NAMALWA (cell line): Measurements from ENCODE around the gene SARDH.
"Not testable (repeated sequence)": the region's sequence is repeated elsewhere in the genome, so short reads cannot be mapped to it uniquely, and the experiment has no call there.

ENCODE experiments used
- DNase-seq: peaks from one replicate; pipeline ENCODE4 v3.0.0-alpha.2; 2015; ENCODE audit warnings: low spot score

Gene SARDH

DNA sequence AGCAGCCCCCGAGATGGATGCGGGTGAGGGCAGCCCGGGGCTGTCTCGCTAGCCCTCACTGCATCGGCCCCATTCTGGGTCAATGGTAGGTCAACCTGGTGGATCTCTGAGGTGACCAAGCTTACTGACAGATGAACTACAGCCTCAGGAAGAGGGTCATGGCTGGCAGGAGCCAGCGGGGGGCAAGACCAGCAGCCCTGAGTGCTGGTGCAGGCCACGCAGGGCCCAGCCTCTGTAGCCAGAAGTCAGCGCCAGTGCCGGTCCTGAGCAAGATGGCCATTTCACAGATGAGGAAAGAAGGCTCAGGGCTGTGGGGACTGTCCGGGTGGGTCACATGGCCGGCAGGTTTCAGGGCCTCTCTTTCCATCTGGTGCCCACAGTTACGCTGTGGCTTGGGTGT lies 107.0 kb downstream of the SARDH start:
- no peak for DNase-seq

DNA sequence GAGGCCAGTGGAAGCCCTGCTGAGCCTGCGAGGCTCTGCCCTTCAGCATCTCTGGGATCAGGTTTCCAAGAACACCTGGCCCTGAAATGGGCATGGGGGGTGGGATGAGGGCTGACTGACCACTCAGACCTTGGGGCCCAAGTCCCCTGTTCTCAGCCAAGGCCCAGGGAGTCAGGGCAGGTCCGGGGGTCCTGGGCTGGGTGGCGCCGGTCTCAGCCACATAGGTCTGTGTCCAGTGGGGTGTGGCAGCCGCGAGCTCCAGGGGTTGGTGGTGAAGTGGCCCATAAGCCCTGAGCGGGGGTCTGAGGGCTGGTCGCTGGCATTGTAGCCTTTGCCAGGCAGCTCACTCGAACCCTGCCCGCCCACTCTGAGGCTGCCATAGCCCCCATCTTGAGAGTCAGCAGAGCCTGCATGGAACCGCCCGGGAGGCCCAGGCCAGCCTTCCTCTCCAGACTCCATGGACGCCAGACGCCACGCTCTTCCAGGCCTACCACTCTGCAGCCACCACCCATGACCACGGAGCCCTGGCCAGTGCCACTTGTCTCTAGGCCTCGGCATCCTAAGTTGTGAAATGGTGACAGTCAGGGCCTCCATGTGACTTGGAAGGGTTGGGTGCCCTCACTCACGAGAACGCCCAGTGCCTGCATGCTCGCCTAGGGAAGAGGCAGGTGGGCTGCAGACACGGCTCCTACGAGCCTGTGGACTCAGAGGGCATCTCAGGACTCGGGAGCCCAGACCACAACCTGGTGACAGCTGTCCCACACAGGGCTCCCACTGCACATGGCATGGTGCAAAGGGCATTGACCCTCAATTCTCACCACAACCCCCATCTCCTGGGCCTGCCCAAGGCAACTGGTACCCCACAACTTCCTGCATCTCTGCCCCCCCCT lies 108.7 kb downstream of the SARDH start:
- DNase-seq = no peak

DNA sequence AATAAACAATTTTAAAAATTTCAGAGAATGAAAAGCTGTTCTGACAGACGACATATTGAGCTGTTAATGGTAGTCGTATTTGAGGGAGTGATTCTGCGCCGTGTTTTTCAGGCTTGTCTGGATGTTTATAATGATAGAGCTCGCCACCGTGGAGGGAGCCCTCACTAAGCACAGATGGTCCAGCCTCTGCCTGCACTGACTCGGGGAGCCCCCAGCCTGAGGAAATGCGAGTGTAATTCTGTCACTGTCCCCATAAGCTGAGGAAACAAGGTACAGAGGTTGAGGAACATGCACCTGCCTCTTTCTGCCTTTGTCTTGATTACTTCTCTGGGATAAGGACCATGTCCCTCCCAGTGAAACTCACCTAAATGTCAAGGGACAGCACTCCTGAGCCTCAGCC lies 109.4 kb downstream of the SARDH start:
- DNase-seq = no peak

DNA sequence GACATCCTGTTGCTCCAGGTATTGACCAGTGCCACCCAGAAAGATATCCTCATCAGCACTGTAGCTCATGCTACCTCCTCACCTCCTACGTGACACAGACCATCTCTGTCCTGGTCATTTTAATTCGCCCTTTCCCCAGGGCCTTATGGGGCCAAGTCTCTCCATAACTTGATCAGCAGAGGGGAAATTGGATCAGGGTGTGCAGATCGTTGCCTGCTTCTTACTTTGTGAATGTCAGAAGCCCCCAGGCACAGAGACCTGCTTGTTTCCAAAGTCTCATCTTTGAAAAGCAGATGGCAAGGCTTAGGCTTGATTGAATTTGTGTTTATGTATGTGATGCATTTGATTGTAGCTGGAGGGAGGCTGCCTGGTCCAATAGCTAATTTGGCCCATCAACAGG lies 110.8 kb downstream of the SARDH start:
- no peak for DNase-seq

DNA sequence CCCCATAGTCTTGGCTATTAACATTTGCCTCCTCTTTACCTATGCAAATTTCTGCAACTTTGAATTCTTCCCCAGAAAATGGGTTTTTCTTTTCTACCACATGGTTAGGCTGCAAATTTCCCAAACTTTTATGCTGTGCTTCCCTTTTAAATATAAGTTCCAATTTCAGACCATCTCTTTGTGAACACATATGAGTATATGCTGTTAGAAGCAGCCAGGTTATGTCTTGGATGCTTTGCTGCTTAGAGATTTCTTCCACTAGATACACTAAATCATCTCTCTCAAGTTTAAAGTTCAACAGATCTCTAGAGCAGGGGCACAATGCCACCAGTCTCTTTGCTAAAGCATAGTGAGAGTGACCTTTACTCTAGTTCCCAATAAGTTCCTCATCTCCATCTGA lies 112.1 kb downstream of the SARDH start:
- not testable (repeated sequence) for DNase-seq

DNA sequence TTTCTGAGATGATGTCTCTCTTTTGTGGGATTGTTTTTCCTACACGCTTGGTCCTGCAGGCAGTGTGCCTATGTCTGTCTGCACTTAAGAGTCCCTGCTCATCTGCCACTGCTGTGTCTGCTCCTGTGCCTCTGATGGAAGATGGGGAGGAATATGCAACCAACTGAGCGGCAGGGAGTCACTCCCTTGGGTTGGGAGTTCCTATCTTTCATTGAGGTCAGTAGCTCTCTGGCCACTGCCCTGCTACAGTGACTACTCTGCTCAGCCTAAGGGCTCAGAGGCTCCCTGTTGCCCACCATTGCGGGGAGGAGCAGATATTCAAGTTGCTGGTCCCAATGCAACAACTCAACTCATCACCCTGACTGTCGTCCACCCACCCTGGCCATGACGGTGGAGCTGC lies 115.6 kb downstream of the SARDH start:
- no peak for DNase-seq

DNA sequence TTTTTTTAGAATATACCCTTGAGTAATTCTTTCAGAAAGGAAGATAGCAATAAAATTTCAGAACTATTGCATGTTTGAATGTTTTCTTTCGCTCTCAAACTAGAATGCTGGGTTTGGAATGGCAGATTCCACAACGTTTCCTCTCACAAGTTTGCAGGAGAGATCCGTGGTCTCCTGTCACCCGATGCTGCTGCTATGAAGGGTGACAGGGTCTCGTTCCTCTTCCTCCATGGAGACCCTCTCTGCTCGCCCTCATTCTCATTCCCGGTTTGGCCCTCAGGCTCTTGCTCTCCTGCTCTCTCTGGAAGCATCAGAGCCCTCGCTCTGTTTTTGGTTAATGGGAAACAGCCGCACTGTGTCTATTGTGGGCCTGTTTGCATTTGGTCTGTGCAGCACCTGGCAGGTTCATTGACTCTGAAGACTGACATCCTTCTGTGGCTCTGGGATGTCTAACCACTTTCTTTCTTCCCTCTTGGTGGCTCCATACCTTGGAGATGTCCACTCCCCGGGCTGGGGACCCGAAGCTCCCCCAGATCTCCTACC lies 116.4 kb downstream of the SARDH start:
- no peak for DNase-seq

DNA sequence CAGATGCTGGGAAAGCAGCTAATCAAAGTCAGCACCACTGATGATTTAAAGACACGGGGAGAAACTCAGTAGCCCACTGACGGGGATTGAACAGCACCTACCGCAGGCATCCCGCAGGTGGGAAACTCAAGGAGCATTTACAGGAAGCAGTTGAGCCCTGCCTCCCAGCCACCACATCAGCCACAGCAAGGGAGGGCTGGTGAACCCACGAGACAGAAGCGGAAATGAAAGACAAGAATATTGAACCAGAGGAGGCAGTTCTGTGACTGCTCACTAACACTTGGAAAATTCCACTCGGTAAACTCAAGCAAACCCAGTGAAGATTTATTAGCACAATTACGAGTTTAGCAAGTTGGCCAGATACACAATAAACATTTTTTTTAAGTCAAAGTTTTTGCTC lies 118.4 kb downstream of the SARDH start:
- peak; percentile 69 for DNase-seq

DNA sequence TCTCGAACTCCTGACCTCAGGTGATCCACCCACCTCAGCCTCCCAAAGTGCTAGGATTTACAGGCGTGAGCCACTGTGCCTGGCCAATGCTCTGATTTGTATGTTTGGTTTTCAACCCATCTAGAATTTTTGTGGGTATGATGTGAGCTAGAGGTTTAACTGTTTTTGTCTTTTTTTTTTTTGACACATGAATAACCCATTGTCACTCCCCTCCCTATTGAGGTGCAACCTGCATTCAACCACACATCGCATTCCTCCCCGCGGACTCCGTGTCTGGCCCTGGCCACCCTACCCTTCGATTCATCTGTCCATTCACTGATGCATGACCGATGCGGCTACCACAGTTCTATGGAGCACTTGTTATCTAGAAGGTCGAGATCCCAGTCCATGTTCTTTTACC lies 119.4 kb downstream of the SARDH start:
- no peak for DNase-seq

DNA sequence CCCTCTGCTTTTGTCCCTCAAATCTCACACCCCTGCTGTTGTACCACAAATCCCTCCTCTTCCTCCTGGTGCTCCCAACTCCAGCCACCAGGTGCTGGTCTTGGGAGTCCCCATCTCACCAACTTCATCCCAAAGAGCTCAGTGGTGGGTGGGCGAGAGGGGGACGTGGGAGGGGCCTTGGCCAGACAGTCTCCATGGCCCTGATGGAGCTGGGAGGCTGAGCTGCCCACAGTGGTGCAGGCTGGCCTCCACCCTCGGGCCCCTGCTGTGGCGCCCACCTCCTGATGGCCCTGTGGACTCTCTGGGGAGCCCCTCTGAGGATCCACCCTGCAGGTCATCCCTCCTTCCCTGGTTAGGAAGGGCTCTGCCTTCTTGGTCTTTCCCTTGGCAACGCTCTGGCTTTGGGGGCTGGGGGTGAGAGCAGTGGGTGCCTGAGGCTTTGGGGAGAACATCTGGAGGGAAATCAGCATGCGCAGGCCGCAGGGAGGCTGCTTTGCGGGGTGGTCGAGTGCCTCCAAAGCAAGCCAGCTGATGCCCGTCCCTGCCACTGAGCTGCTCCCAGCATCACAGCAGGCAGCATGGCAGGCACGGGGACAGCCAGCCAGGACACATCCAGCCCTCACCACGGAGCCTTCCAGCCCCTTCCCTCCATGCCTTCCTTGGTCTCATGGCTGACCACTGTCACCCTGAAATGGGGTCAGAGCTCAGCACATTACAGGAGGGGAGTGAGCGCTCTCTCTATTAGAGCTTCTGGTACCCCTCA lies 121.3 kb downstream of the SARDH start:
- no peak for DNase-seq

DNA sequence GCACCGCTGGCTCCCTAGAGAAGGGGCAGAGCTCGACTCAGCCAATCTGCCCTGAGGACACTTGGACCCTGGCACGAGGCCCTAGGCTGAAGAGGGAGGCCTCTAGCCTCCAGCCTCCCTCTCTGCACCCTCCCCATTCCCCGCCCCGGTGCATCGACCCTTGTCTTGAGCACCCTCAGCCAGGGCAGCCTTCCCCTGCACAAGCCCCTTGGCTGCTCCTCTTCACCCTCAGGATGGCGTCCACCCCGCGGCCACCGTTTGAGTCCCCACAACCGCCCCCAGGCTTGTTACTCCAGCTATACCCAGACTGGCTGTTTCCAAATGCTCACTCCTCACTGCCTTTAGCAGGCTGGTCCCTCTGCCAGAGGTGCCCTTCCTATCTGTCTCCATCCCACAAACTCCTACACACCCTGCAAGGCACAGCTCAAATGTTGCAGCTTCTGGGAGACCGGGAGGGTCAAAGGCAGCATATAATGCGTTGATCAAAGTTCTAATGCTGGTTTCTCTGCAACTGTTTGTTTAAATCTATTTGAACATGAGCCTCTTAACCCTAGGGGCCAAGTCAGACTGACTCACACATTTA lies 122.5 kb downstream of the SARDH start:
- no peak for DNase-seq

DNA sequence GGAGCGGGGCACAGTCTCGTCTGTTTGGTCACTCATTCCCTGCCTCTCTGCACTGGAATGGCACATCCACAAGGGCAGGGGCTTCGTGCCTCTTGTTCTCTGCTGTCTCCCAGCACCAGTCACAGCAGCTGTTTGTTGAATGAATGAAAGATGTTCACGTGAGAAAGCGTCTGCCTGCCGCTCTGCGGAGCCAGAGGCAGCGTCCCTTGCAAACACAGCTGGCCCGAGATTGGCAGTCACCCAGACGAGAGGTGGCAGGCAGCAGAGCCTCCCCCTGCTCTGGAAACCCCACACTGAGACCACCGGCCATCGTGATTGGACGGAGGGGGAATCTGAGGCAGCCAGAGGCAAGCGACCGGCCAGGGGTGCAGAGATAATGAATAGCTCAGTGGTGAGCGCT lies 123.0 kb downstream of the SARDH start:
- DNase-seq = no peak

DNA sequence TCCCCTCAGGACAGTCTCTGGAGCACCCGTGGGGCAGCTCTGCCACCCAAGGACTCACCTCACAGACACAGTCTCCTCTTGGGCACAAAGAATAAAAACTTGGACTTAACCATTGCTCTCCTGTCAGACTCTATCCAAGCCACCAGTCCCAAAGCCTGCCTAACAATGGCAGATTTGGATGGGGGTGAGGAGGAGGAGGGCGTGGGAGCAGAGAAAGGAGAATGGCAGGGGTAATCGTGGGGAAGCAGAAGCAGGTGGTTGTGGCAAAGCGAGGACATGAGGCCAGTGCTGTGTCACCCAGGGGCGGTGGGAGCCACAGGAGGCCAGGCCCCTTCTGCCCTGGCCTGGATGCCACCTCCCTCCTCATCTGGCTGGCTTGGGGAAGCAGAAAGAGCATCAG lies 123.5 kb downstream of the SARDH start:
- DNase-seq = no peak

DNA sequence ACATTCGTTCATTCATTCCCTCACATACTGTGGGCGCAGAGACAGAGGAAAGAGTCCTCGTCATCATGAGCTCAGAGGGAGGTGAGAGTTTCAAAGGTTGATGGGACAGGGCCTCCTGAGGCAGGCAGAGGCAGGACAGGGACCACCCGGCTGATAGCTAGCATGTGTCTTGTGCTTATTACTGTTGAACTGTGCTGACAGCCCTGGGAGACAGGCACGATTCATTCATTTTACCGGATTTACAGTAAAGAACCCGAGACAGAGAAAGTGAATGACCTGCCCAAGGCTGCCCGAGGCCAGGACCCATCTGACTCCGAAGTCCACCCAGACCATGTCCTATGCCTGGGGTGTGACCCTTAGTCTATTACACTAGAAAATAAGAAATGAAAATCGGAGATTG lies 124.1 kb downstream of the SARDH start:
- no peak for DNase-seq
